Gastrocnemius medialis (tissue), 4 donors: ENCODE measurements around the gene GMFB.

Experiments used
- POLR2A ChIP-seq, 2 donors: fragments of 450-650 bp; IDR thresholded peaks; one replicate each; pipeline ENCODE4 v1.6.1; 2017; ENCODE audit warnings: antibody characterized with exemption in 2 of 2, mild to moderate bottlenecking in 2 of 2, moderate library complexity in 2 of 2
- TF ChIP-seq, protein P1 (sequence below), 5 experiments: fragments of 450-650 bp in 3 of 5; fragments of 200-600 bp in 2 of 5; sonication (generic) in 2 of 5; IDR thresholded peaks in 4 of 5; conservative IDR thresholded peaks in 1 of 5; 1 replicate in 4 of 5; 2 replicates in 1 of 5; pipeline ENCODE4 v1.5.1; 2016 to 2019; ENCODE audit warnings: antibody characterized with exemption in 5 of 5, mild to moderate bottlenecking in 3 of 5, moderate library complexity in 3 of 5

- TF ChIP-seq, protein P1, sequence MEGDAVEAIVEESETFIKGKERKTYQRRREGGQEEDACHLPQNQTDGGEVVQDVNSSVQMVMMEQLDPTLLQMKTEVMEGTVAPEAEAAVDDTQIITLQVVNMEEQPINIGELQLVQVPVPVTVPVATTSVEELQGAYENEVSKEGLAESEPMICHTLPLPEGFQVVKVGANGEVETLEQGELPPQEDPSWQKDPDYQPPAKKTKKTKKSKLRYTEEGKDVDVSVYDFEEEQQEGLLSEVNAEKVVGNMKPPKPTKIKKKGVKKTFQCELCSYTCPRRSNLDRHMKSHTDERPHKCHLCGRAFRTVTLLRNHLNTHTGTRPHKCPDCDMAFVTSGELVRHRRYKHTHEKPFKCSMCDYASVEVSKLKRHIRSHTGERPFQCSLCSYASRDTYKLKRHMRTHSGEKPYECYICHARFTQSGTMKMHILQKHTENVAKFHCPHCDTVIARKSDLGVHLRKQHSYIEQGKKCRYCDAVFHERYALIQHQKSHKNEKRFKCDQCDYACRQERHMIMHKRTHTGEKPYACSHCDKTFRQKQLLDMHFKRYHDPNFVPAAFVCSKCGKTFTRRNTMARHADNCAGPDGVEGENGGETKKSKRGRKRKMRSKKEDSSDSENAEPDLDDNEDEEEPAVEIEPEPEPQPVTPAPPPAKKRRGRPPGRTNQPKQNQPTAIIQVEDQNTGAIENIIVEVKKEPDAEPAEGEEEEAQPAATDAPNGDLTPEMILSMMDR (IDR thresholded peaks at IDR 0.05 in 4 of 5, conservative IDR thresholded peaks at IDR 0.05 in 1 of 5) = no peak
- TF ChIP-seq POLR2A (IDR thresholded peaks at IDR 0.05) = no peak
These were observed 13.8 kb upstream of the GMFB start for GRCh38 chr14:54502602-54503001.
